Fibroblast of skin of back (primary cell): ENCODE data around the gene C12orf56.
"Not testable (repeated sequence)": the region's sequence is repeated elsewhere in the genome, so short reads cannot be mapped to it uniquely, and the experiment has no call there.

Experiments
- DNase-seq: peaks from one replicate; pipeline ENCODE4 v3.0.0-alpha.2; 2013

Gene C12orf56

GRCh38 chr12:64225626-64226025 lies 164.9 kb downstream of the C12orf56 start:
- no peak for DNase-seq

GRCh38 chr12:64222009-64222765 lies 168.4 kb downstream of the C12orf56 start, which contains the start of gene KICS2:
Gene KICS2 (minus strand): TSS chr12:64222296. CDS start chr12:64222237, 59 bp downstream.
- peak; percentile 92 for DNase-seq

GRCh38 chr12:64221651-64222008 lies 168.9 kb downstream of the C12orf56 start:
- peak; percentile 86 for DNase-seq

GRCh38 chr12:64220046-64220445 lies 170.5 kb downstream of the C12orf56 start:
- DNase-seq = no peak

- no peak for DNase-seq
These were observed 171.4 kb downstream of the C12orf56 start for GRCh38 chr12:64219145-64219544.

- no peak for DNase-seq
These were observed 172.0 kb downstream of the C12orf56 start for GRCh38 chr12:64218597-64218996.

GRCh38 chr12:64217643-64218042 lies 172.9 kb downstream of the C12orf56 start:
- DNase-seq = not testable (repeated sequence)

- DNase-seq = no peak
These were observed 174.3 kb downstream of the C12orf56 start for GRCh38 chr12:64216239-64216638.
